ENCODE data around the gene RIN3.

GRCh38 chr14:92556255-92556741 lies 42.7 kb downstream of the RIN3 start:
- TF ChIP-seq CTCF (IDR thresholded peaks at IDR 0.05; ENCODE audit: low read depth, low read length) (no peak), POLR2A (IDR thresholded peaks at IDR 0.05; ENCODE audit: extremely low read depth, insufficient read length) (no peak)

All from NB4 (cell line).